DMS53 treated with DMSO at 0.1 percent for 48 hours (cell line): Measurements from ENCODE around the gene NRXN3.

ENCODE experiments used
- DNase-seq: peaks from one replicate; lab custom pipeline; 2025; ENCODE audit not compliant: unreplicated experiment; lab: John Stamatoyannopoulos, UW

Gene NRXN3

GRCh38 chr14:79643132-79643531, 1473.0 kb downstream of the NRXN3 start:
- no peak for DNase-seq

- no peak for DNase-seq
These were observed 1475.7 kb downstream of the NRXN3 start for GRCh38 chr14:79645753-79646362.

- no peak for DNase-seq
These were observed 1479.7 kb downstream of the NRXN3 start for GRCh38 chr14:79649856-79650255.

- DNase-seq = no peak
These were observed 1482.5 kb downstream of the NRXN3 start for GRCh38 chr14:79652513-79653307.

GRCh38 chr14:79656056-79656455, 1485.9 kb downstream of the NRXN3 start:
- DNase-seq = no peak

GRCh38 chr14:79656496-79656895, 1486.3 kb downstream of the NRXN3 start:
- no peak for DNase-seq

- DNase-seq = no peak
These were observed 1488.0 kb downstream of the NRXN3 start for GRCh38 chr14:79658221-79658620.

GRCh38 chr14:79658769-79659168, 1488.6 kb downstream of the NRXN3 start:
- no peak for DNase-seq

- no peak for DNase-seq
These were observed 1490.1 kb downstream of the NRXN3 start for GRCh38 chr14:79660053-79660939.

GRCh38 chr14:79661752-79662151, 1491.6 kb downstream of the NRXN3 start:
- DNase-seq = no peak

GRCh38 chr14:79663453-79663852, 1493.3 kb downstream of the NRXN3 start:
- DNase-seq = no peak

- no peak for DNase-seq
These were observed 1495.4 kb downstream of the NRXN3 start for GRCh38 chr14:79665556-79665955.

GRCh38 chr14:79668951-79669350, 1498.8 kb downstream of the NRXN3 start:
- DNase-seq = no peak

GRCh38 chr14:79670811-79671210, 1500.6 kb downstream of the NRXN3 start:
- DNase-seq = no peak

GRCh38 chr14:79680087-79680486, 1509.9 kb downstream of the NRXN3 start:
- no peak for DNase-seq

GRCh38 chr14:79686196-79686595, 1516.0 kb downstream of the NRXN3 start:
- no peak for DNase-seq

- DNase-seq = no peak
These were observed 1520.8 kb downstream of the NRXN3 start for GRCh38 chr14:79690960-79691359.

- no peak for DNase-seq
These were observed 1523.8 kb downstream of the NRXN3 start for GRCh38 chr14:79693935-79694334.

- DNase-seq = no peak
These were observed 1525.1 kb downstream of the NRXN3 start for GRCh38 chr14:79695307-79695706.

GRCh38 chr14:79698298-79698711, 1528.1 kb downstream of the NRXN3 start:
- no peak for DNase-seq

GRCh38 chr14:79699206-79699605, 1529.0 kb downstream of the NRXN3 start:
- no peak for DNase-seq

- DNase-seq = no peak
These were observed 1531.2 kb downstream of the NRXN3 start for GRCh38 chr14:79701371-79701770.
